T-cell (primary cell): ENCODE measurements around the gene RMRP. TPM values are rescaled to one million over a fixed set of nuclear protein-coding genes. Genes with fewer than 3 reads are reported as not detected.

ENCODE experiments used
- ATAC-seq, 4 experiments: fragments of 200-7000 bp in 3 of 4; fragments of 150-1000 bp in 1 of 4; cut with Tn5 transposase; replicated peaks in 1 of 4; 1 replicate in 3 of 4; 2 replicates in 1 of 4; pipeline ENCODE4 v1.10.0; 2021; ENCODE audit warnings: moderate library complexity in 3 of 4, mild to moderate bottlenecking in 2 of 4, moderate number of reproducible peaks in 1 of 4
- CTCF ChIA-PET, 2 donors: fragments of 300-600 bp; sonication (Branson Sonifier 250); formaldehyde crosslinking; loops; one replicate each; lab custom pipeline; 2022; ENCODE audit warnings: antibody characterized with exemption in 2 of 2; lab: Charles Lee
- POLR2A ChIA-PET, 2 donors: fragments of 300-600 bp; sonication (Branson Sonifier 250); formaldehyde crosslinking; loops; one replicate each; lab custom pipeline; 2022; ENCODE audit warnings: antibody characterized with exemption in 2 of 2; lab: Charles Lee
- DNase-seq, 35 experiments: peaks; one replicate each; pipeline versions ENCODE4 v3.0.0 to v3.0.0-alpha.2; 2013 to 2023
- H3K27ac ChIP-seq: one replicate; pipeline ENCODE4 v1.5.1; 2013; ENCODE audit warnings: low read length
- H3K27me3 ChIP-seq, 2 experiments: replicated peaks in 1 of 2; 1 replicate in 1 of 2; 2 replicates in 1 of 2; pipeline versions ENCODE4 v1.6.1 to v1.7.0; 2013; ENCODE audit warnings: low read length in 1 of 2, mixed read lengths in 1 of 2; ENCODE audit not compliant: control insufficient read depth in 2 of 2, insufficient read depth in 2 of 2; ENCODE audit errors: extremely low read depth in 1 of 2
- H3K36me3 ChIP-seq, 2 donors: 1 replicate in 1 of 2; 2 replicates in 1 of 2; pipeline versions ENCODE4 v1.6.1 to v1.7.0; 2013; ENCODE audit warnings: low read length in 1 of 2; ENCODE audit not compliant: control insufficient read depth in 2 of 2, insufficient read depth in 1 of 2; ENCODE audit errors: extremely low read depth in 1 of 2
- H3K4me1 ChIP-seq, 2 experiments: 1 replicate in 1 of 2; 2 replicates in 1 of 2; pipeline versions ENCODE4 v1.6.1 to v1.7.0; 2013; ENCODE audit warnings: low read length in 2 of 2, mixed read lengths in 1 of 2; ENCODE audit not compliant: insufficient read depth in 2 of 2, control insufficient read depth in 1 of 2; ENCODE audit errors: extremely low read depth in 1 of 2
- H3K4me3 ChIP-seq, 2 donors: 1 replicate in 1 of 2; 2 replicates in 1 of 2; pipeline versions ENCODE4 v1.5.1 to v1.7.0; 2013; ENCODE audit warnings: mild to moderate bottlenecking in 2 of 2, low read length in 1 of 2, moderate library complexity in 1 of 2; ENCODE audit not compliant: control insufficient read depth in 1 of 2; ENCODE audit errors: extremely low read depth in 1 of 2
- H3K9me3 ChIP-seq: 2 replicates; pipeline ENCODE4 v1.7.0; 2013
- H3K27ac Mint-ChIP-seq, 2 donors: one replicate each; pipeline ENCODE4 v1.8.0; 2020 to 2021; ENCODE audit warnings: mild to moderate bottlenecking in 2 of 2, mixed read lengths in 2 of 2
- H3K27me3 Mint-ChIP-seq, 2 donors: one replicate each; pipeline ENCODE4 v1.8.0; 2021 to 2022; ENCODE audit warnings: mixed read lengths in 2 of 2
- H3K36me3 Mint-ChIP-seq: one replicate; pipeline ENCODE4 v1.8.0; 2021; ENCODE audit warnings: mixed read lengths
- H3K4me1 Mint-ChIP-seq, 3 donors: one replicate each; pipeline ENCODE4 v1.8.0; 2020 to 2022; ENCODE audit warnings: mixed read lengths in 3 of 3, mild to moderate bottlenecking in 1 of 3
- H3K4me3 Mint-ChIP-seq, 3 donors: one replicate each; pipeline ENCODE4 v1.8.0; 2020 to 2022; ENCODE audit warnings: mild to moderate bottlenecking in 3 of 3, mixed read lengths in 3 of 3, moderate library complexity in 3 of 3
- H3K9me3 Mint-ChIP-seq, 3 donors: one replicate each; pipeline ENCODE4 v1.8.0; 2020 to 2022; ENCODE audit warnings: mixed read lengths in 3 of 3
- WGBS: methylation state at CpG from one replicate; pipeline ENCODE4 v1.1.5; 2013; ENCODE audit warnings: missing lambda C conversion rate; ENCODE audit not compliant: insufficient coverage; 5-methylcytosine and 5-hydroxymethylcytosine counted together
- total RNA-seq, 35 experiments: library from RNA in 6 of 35; stranded (reverse) in 6 of 35; fragments of 120-200 nt in 1 of 35; gene quantifications; one replicate each; pipeline versions ENCODE4 v1.2.1 to v1.2.4 and lab custom pipeline; 2013 to 2026

The RMRP gene
- total RNA-seq, 5 donors from 2014 or later (not counting 1 experiment from before 2014, with no cell fraction given) = 10,537 to 37,987 (median 30,491) TPM

- DNase-seq = no peak
- Mint-ChIP-seq H3K27ac (peak overlapping the region; percentile 93 to 96), H3K9me3 (no peaks in the 10 kb centered on the region), H3K4me1 (peaks cover 85 to 91% (median 89%) of the 10 kb centered on the region in 3 donors), H3K4me3 (peak overlapping the region in 2 of 3 donors; percentile 45 to 93), H3K36me3 (peaks cover 23% of the 10 kb centered on the region), H3K27me3 (peaks cover 4 to 5% of the 10 kb centered on the region in 2 donors)
- ChIA-PET CTCF (interaction anchor here (0.7 to 7.1 kb wide), 11 partner anchors 9 to 583 kb away, joined by 3 to 122 read pairs (median 4); partner anchors contain the start of genes CREB3 (in 1 of the 2), GBA2 (in 1 of the 2), RGP1 (in 1 of the 2) and TLN1 (in 1 of the 2)), POLR2A (interaction anchor here in 1 of 2 donors (0.6 kb wide), 1 partner anchor 238 kb away, joined by 5 read pairs; no protein-coding TSS in a partner anchor)
- Histone ChIP-seq H3K4me3 (no peak overlapping the region), H3K4me1 (peaks cover 36 to 86% of the 10 kb centered on the region in 2 experiments), H3K27me3 (no peaks in the 10 kb centered on the region), H3K36me3 (peaks cover 0 to 14% of the 10 kb centered on the region in 2 donors), H3K27ac (peak overlapping the region; percentile 83), H3K9me3 (no peaks in the 10 kb centered on the region)
- no peak for ATAC-seq
- WGBS = 75% methylated on average over 6 of the region's 9 CpGs
Observed at GRCh38 chr9:35660966-35661415, 3.2 kb upstream of the RMRP start.

GRCh38 chr9:35659340-35659739, 1.5 kb upstream of the RMRP start:
- 0% methylated on average over 1 of the region's 3 CpGs for WGBS
- Histone ChIP-seq H3K27me3 (no peaks in the 10 kb centered on the region), H3K4me3 (peak overlapping the region; percentile 81 to 95), H3K27ac (peak overlapping the region; percentile 99), H3K4me1 (peaks cover 29 to 77% of the 10 kb centered on the region in 2 experiments), H3K36me3 (peaks cover 0 to 14% of the 10 kb centered on the region in 2 donors), H3K9me3 (no peaks in the 10 kb centered on the region)
- POLR2A ChIA-PET = interaction anchor here in 1 of 2 donors (0.6 kb wide), 1 partner anchor 12 kb away, joined by 4 read pairs; no protein-coding TSS in a partner anchor
- Mint-ChIP-seq H3K27me3 (peaks cover 4 to 5% of the 10 kb centered on the region in 2 donors), H3K4me3 (peak overlapping the region; percentile 84 to 93 (median 89)), H3K9me3 (no peaks in the 10 kb centered on the region), H3K4me1 (peaks cover 79 to 85% (median 81%) of the 10 kb centered on the region in 3 donors), H3K36me3 (peaks cover 23% of the 10 kb centered on the region), H3K27ac (peak overlapping the region; percentile 93 to 96)
- ATAC-seq (no peak), DNase-seq (peak in 1 of 35 experiments; percentile 40)
- CTCF ChIA-PET = interaction anchor here (0.6 to 7.1 kb wide), 14 partner anchors 10 to 588 kb away, joined by 3 to 122 read pairs (median 6); partner anchors contain the start of genes CREB3 (in 1 of the 2) and TLN1 (in 1 of the 2)

- H3K4me3 Mint-ChIP-seq = peak overlapping the region; percentile 84 to 93 (median 89)
- H3K9me3 Mint-ChIP-seq = no peaks in the 10 kb centered on the region
- H3K27ac ChIP-seq = peak overlapping the region; percentile 99
- no peak for DNase-seq
- H3K27me3 ChIP-seq = no peaks in the 10 kb centered on the region
- H3K36me3 ChIP-seq = peaks cover 0 to 14% of the 10 kb centered on the region in 2 donors
- no CpG with 5 or more reads among the region's 2 CpGs for WGBS
- ATAC-seq = no peak
- peaks cover 76 to 83% (median 76%) of the 10 kb centered on the region in 3 donors for H3K4me1 Mint-ChIP-seq
- H3K4me1 ChIP-seq = peaks cover 29 to 77% of the 10 kb centered on the region in 2 experiments
- H3K36me3 Mint-ChIP-seq = peaks cover 23% of the 10 kb centered on the region
- peak overlapping the region; percentile 93 to 96 for H3K27ac Mint-ChIP-seq
- H3K9me3 ChIP-seq = no peaks in the 10 kb centered on the region
- ChIA-PET POLR2A (interaction anchor here in 1 of 2 donors (0.6 kb wide), 1 partner anchor 12 kb away, joined by 4 read pairs; no protein-coding TSS in a partner anchor), CTCF (interaction anchor here (0.6 to 7.1 kb wide), 15 partner anchors 11 to 588 kb away, joined by 3 to 122 read pairs (median 7); partner anchors contain the start of genes CREB3 (in 1 of the 2) and TLN1 (in 1 of the 2))
- H3K27me3 Mint-ChIP-seq = peaks cover 4 to 5% of the 10 kb centered on the region in 2 donors
- peak overlapping the region; percentile 81 to 95 for H3K4me3 ChIP-seq
Observed at GRCh38 chr9:35658968-35659220, 1.1 kb upstream of the RMRP start.

GRCh38 chr9:35658137-35658967, 533 bp upstream of the RMRP start, which contains the start of gene CCDC107:
Gene CCDC107 (plus strand): TSS chr9:35658292. CDS start chr9:35658380, 88 bp downstream.
- under 1% methylated on average over 51 of the region's 67 CpGs for WGBS
- CTCF ChIA-PET = interaction anchor here (0.6 to 7.1 kb wide), 28 partner anchors 11 to 587 kb away, joined by 3 to 122 read pairs (median 4); partner anchors contain the start of genes CREB3 (in 1 of the 2), TESK1 (in 1 of the 2), TLN1 (in 1 of the 2) and TPM2 (in 1 of the 2)
- peak within 1 kb of the TSS; percentile 96 to 99 for H3K27ac Mint-ChIP-seq
- Histone ChIP-seq H3K27me3 (no peaks in the 10 kb centered on the region), H3K36me3 (peaks cover 0 to 14% of the 10 kb centered on the region in 2 donors), H3K4me3 (peak within 1 kb of the TSS; percentile 81 to 95), H3K4me1 (peaks cover 29 to 76% of the 10 kb centered on the region in 2 experiments), H3K9me3 (no peaks in the 10 kb centered on the region), H3K27ac (peak within 1 kb of the TSS; percentile 99)
- H3K36me3 Mint-ChIP-seq = peaks cover 23% of the 10 kb centered on the region
- peak; percentile 57 to 90 (median 78) for DNase-seq
- H3K4me1 Mint-ChIP-seq = peaks cover 71 to 82% (median 74%) of the 10 kb centered on the region in 3 donors
- H3K9me3 Mint-ChIP-seq = no peaks in the 10 kb centered on the region
- POLR2A ChIA-PET = interaction anchor here (0.6 to 1.4 kb wide), 5 partner anchors 9 to 19 kb away, joined by 3 to 5 read pairs (median 4); no protein-coding TSS in a partner anchor
- peak within 1 kb of the TSS; percentile 84 to 93 (median 89) for H3K4me3 Mint-ChIP-seq
- peak; percentile 66 to 82 (median 70) for ATAC-seq
- H3K27me3 Mint-ChIP-seq = peaks cover 4 to 5% of the 10 kb centered on the region in 2 donors

GRCh38 chr9:35656831-35657545, 831 bp downstream of the RMRP start:
- Histone ChIP-seq H3K27ac (peak overlapping the region; percentile 99), H3K4me1 (peaks cover 23 to 67% of the 10 kb centered on the region in 2 experiments), H3K4me3 (peak overlapping the region; percentile 81 to 95), H3K27me3 (no peaks in the 10 kb centered on the region), H3K36me3 (peaks cover 0 to 14% of the 10 kb centered on the region in 2 donors), H3K9me3 (no peaks in the 10 kb centered on the region)
- ATAC-seq (no peak), DNase-seq (peak in 1 of 35 experiments; percentile 43)
- H3K27me3 Mint-ChIP-seq = peaks cover 4 to 5% of the 10 kb centered on the region in 2 donors
- POLR2A ChIA-PET = interaction anchor here (0.5 to 1.5 kb wide), 6 partner anchors 7 to 176 kb away, joined by 3 to 5 read pairs (median 4); no protein-coding TSS in a partner anchor
- H3K36me3 Mint-ChIP-seq = peaks cover 23% of the 10 kb centered on the region
- 41% methylated on average over 20 of the region's 25 CpGs for WGBS
- no peaks in the 10 kb centered on the region for H3K9me3 Mint-ChIP-seq
- H3K4me3 Mint-ChIP-seq = peak overlapping the region; percentile 84 to 93 (median 89)
- peaks cover 59 to 74% (median 64%) of the 10 kb centered on the region in 3 donors for H3K4me1 Mint-ChIP-seq
- H3K27ac Mint-ChIP-seq = peak overlapping the region; percentile 96 to 99
- CTCF ChIA-PET = interaction anchor here (0.5 to 7.1 kb wide), 20 partner anchors 9 to 527 kb away, joined by 3 to 122 read pairs (median 6); partner anchors contain the start of genes CREB3 (in 1 of the 2) and TLN1 (in 1 of the 2)
